Measurements from ENCODE around the gene EMSY. TPM values are rescaled to one million over a fixed set of nuclear protein-coding genes. Genes with fewer than 3 reads are reported as not detected.

The EMSY gene
- total and polyA plus RNA-seq, 5 donors from 2014 or later, result 18.2 to 43.4 (median 19.8) TPM

- Mint-ChIP-seq H3K9me3 (peaks cover 0 to 4% (median 0%) of the 10 kb centered on the region in 7 donors), H3K4me3 (peak overlapping the region in 2 of 4 donors; percentile 72 to 87), H3K36me3 (peaks cover 4% of the 10 kb centered on the region), H3K27ac (peak overlapping the region in 2 of 3 donors; percentile 13 to 16), H3K4me1 (peaks cover 6 to 25% (median 22%) of the 10 kb centered on the region in 4 donors), H3K27me3 (peaks cover 4% of the 10 kb centered on the region)
- H3K36me3 ChIP-seq (ENCODE audit: control insufficient read depth, insufficient read depth, low read length), result no peaks in the 10 kb centered on the region
- H3K27me3 ChIP-seq (ENCODE audit: control insufficient read depth, insufficient read depth, low read length), result no peaks in the 10 kb centered on the region
- H3K9me3 ChIP-seq (ENCODE audit: control insufficient read depth in 2 of 2, low read length in 2 of 2), result no peaks in the 10 kb centered on the region
- peak overlapping the region; percentile 10 for H3K4me3 ChIP-seq (ENCODE audit: low read depth, low read length)
- DNase-seq (no peak), ATAC-seq (ENCODE audit: low read depth in 2 of 2) (no peak)
- H3K27ac ChIP-seq (ENCODE audit: insufficient read depth, low read length, poor library complexity, severe bottlenecking), result no peak overlapping the region
- no peaks in the 10 kb centered on the region for H3K4me1 ChIP-seq (ENCODE audit: control insufficient read depth, insufficient read depth, low read length, poor library complexity, severe bottlenecking)
Observed at GRCh38 chr11:76574406-76574805, 129.6 kb downstream of the EMSY start.

- H3K9me3 Mint-ChIP-seq, result peaks cover 0 to 4% (median 0%) of the 10 kb centered on the region in 7 donors
- Histone ChIP-seq H3K9me3 (ENCODE audit: control insufficient read depth in 2 of 2, low read length in 2 of 2) (no peaks in the 10 kb centered on the region), H3K36me3 (ENCODE audit: control insufficient read depth, insufficient read depth, low read length) (no peaks in the 10 kb centered on the region), H3K27ac (ENCODE audit: insufficient read depth, low read length, poor library complexity, severe bottlenecking) (no peak overlapping the region), H3K4me1 (ENCODE audit: control insufficient read depth, insufficient read depth, low read length, poor library complexity, severe bottlenecking) (no peaks in the 10 kb centered on the region), H3K27me3 (ENCODE audit: control insufficient read depth, insufficient read depth, low read length) (no peaks in the 10 kb centered on the region), H3K4me3 (ENCODE audit: low read depth, low read length) (no peak overlapping the region)
- no peak overlapping the region for H3K4me3 Mint-ChIP-seq
- ATAC-seq (ENCODE audit: low read depth in 2 of 2) (no peak), DNase-seq (no peak)
- H3K27me3 Mint-ChIP-seq, result peaks cover 4% of the 10 kb centered on the region
- peak overlapping the region in 1 of 3 donors; percentile 13 for H3K27ac Mint-ChIP-seq
- peaks cover 6 to 25% (median 22%) of the 10 kb centered on the region in 4 donors for H3K4me1 Mint-ChIP-seq
- H3K36me3 Mint-ChIP-seq, result peaks cover 4% of the 10 kb centered on the region
Observed at GRCh38 chr11:76574879-76575278, 130.1 kb downstream of the EMSY start.

- Histone ChIP-seq H3K36me3 (ENCODE audit: control insufficient read depth, insufficient read depth, low read length) (no peaks in the 10 kb centered on the region), H3K4me1 (ENCODE audit: control insufficient read depth, insufficient read depth, low read length, poor library complexity, severe bottlenecking) (no peaks in the 10 kb centered on the region), H3K4me3 (ENCODE audit: low read depth, low read length) (no peak overlapping the region), H3K9me3 (ENCODE audit: control insufficient read depth in 2 of 2, low read length in 2 of 2) (no peaks in the 10 kb centered on the region), H3K27me3 (ENCODE audit: control insufficient read depth, insufficient read depth, low read length) (no peaks in the 10 kb centered on the region), H3K27ac (ENCODE audit: insufficient read depth, low read length, poor library complexity, severe bottlenecking) (no peak overlapping the region)
- peak overlapping the region; percentile 9 to 59 (median 52) for H3K27ac Mint-ChIP-seq
- ATAC-seq (ENCODE audit: low read depth in 2 of 2) (no peak), DNase-seq (no peak)
- H3K36me3 Mint-ChIP-seq, result peaks cover 4% of the 10 kb centered on the region
- no peak overlapping the region for H3K4me3 Mint-ChIP-seq
- peaks cover 0 to 2% (median 0%) of the 10 kb centered on the region in 7 donors for H3K9me3 Mint-ChIP-seq
- peaks cover 4% of the 10 kb centered on the region for H3K27me3 Mint-ChIP-seq
- peaks cover 2 to 21% (median 14%) of the 10 kb centered on the region in 4 donors for H3K4me1 Mint-ChIP-seq
Observed at GRCh38 chr11:76577226-76577920, 132.6 kb downstream of the EMSY start.

GRCh38 chr11:76577921-76578653 lies 133.3 kb downstream of the EMSY start:
- DNase-seq (no peak), ATAC-seq (ENCODE audit: low read depth in 2 of 2) (no peak)
- Mint-ChIP-seq H3K4me1 (peaks cover under 1 to 17% (median 10%) of the 10 kb centered on the region in 4 donors), H3K9me3 (peaks cover 0 to 2% (median 0%) of the 10 kb centered on the region in 7 donors), H3K4me3 (no peak overlapping the region), H3K27me3 (no peaks in the 10 kb centered on the region), H3K36me3 (peaks cover 4% of the 10 kb centered on the region), H3K27ac (no peak overlapping the region)
- Histone ChIP-seq H3K27ac (ENCODE audit: insufficient read depth, low read length, poor library complexity, severe bottlenecking) (no peak overlapping the region), H3K27me3 (ENCODE audit: control insufficient read depth, insufficient read depth, low read length) (no peaks in the 10 kb centered on the region), H3K36me3 (ENCODE audit: control insufficient read depth, insufficient read depth, low read length) (no peaks in the 10 kb centered on the region), H3K9me3 (ENCODE audit: control insufficient read depth in 2 of 2, low read length in 2 of 2) (no peaks in the 10 kb centered on the region), H3K4me1 (ENCODE audit: control insufficient read depth, insufficient read depth, low read length, poor library complexity, severe bottlenecking) (no peaks in the 10 kb centered on the region), H3K4me3 (ENCODE audit: low read depth, low read length) (no peak overlapping the region)

- Histone ChIP-seq H3K4me1 (ENCODE audit: control insufficient read depth, insufficient read depth, low read length, poor library complexity, severe bottlenecking) (no peaks in the 10 kb centered on the region), H3K9me3 (ENCODE audit: control insufficient read depth in 2 of 2, low read length in 2 of 2) (no peaks in the 10 kb centered on the region), H3K36me3 (ENCODE audit: control insufficient read depth, insufficient read depth, low read length) (no peaks in the 10 kb centered on the region), H3K4me3 (ENCODE audit: low read depth, low read length) (no peak overlapping the region), H3K27ac (ENCODE audit: insufficient read depth, low read length, poor library complexity, severe bottlenecking) (no peak overlapping the region), H3K27me3 (ENCODE audit: control insufficient read depth, insufficient read depth, low read length) (no peaks in the 10 kb centered on the region)
- no peak overlapping the region for H3K27ac Mint-ChIP-seq
- no peaks in the 10 kb centered on the region for H3K27me3 Mint-ChIP-seq
- peaks cover 0 to 2% (median 0%) of the 10 kb centered on the region in 7 donors for H3K9me3 Mint-ChIP-seq
- no peak overlapping the region for H3K4me3 Mint-ChIP-seq
- DNase-seq (no peak), ATAC-seq (ENCODE audit: low read depth in 2 of 2) (no peak)
- peaks cover 0 to 11% (median 5%) of the 10 kb centered on the region in 4 donors for H3K4me1 Mint-ChIP-seq
- peaks cover 4% of the 10 kb centered on the region for H3K36me3 Mint-ChIP-seq
Observed at GRCh38 chr11:76578654-76579055, 133.8 kb downstream of the EMSY start.

- H3K4me1 ChIP-seq (ENCODE audit: control insufficient read depth, insufficient read depth, low read length, poor library complexity, severe bottlenecking), result no peaks in the 10 kb centered on the region
- peaks cover 0 to 2% (median 0%) of the 10 kb centered on the region in 7 donors for H3K9me3 Mint-ChIP-seq
- DNase-seq, result no peak
- no peaks in the 10 kb centered on the region for H3K36me3 ChIP-seq (ENCODE audit: control insufficient read depth, insufficient read depth, low read length)
- H3K4me3 ChIP-seq (ENCODE audit: low read depth, low read length), result no peak overlapping the region
- H3K36me3 Mint-ChIP-seq, result peaks cover 4% of the 10 kb centered on the region
- H3K4me3 Mint-ChIP-seq, result no peak overlapping the region
- no peak overlapping the region for H3K27ac Mint-ChIP-seq
- peaks cover 0 to 7% (median under 1%) of the 10 kb centered on the region in 4 donors for H3K4me1 Mint-ChIP-seq
- H3K27me3 ChIP-seq (ENCODE audit: control insufficient read depth, insufficient read depth, low read length), result no peaks in the 10 kb centered on the region
- no peaks in the 10 kb centered on the region for H3K27me3 Mint-ChIP-seq
- no peak overlapping the region for H3K27ac ChIP-seq (ENCODE audit: insufficient read depth, low read length, poor library complexity, severe bottlenecking)
- no peaks in the 10 kb centered on the region for H3K9me3 ChIP-seq (ENCODE audit: control insufficient read depth in 2 of 2, low read length in 2 of 2)
- no peak for ATAC-seq (ENCODE audit: low read depth in 2 of 2)
Observed at GRCh38 chr11:76579056-76579751, 134.4 kb downstream of the EMSY start.

GRCh38 chr11:76579752-76580151 lies 134.9 kb downstream of the EMSY start:
- Mint-ChIP-seq H3K4me1 (peaks cover 0 to 2% (median 0%) of the 10 kb centered on the region in 4 donors), H3K4me3 (no peak overlapping the region), H3K9me3 (peaks cover 0 to 2% (median 0%) of the 10 kb centered on the region in 7 donors), H3K36me3 (peaks cover 4% of the 10 kb centered on the region), H3K27me3 (no peaks in the 10 kb centered on the region), H3K27ac (no peak overlapping the region)
- Histone ChIP-seq H3K9me3 (ENCODE audit: control insufficient read depth in 2 of 2, low read length in 2 of 2) (no peaks in the 10 kb centered on the region), H3K27ac (ENCODE audit: insufficient read depth, low read length, poor library complexity, severe bottlenecking) (no peak overlapping the region), H3K4me1 (ENCODE audit: control insufficient read depth, insufficient read depth, low read length, poor library complexity, severe bottlenecking) (no peaks in the 10 kb centered on the region), H3K36me3 (ENCODE audit: control insufficient read depth, insufficient read depth, low read length) (no peaks in the 10 kb centered on the region), H3K27me3 (ENCODE audit: control insufficient read depth, insufficient read depth, low read length) (no peaks in the 10 kb centered on the region), H3K4me3 (ENCODE audit: low read depth, low read length) (no peak overlapping the region)
- DNase-seq (no peak), ATAC-seq (ENCODE audit: low read depth in 2 of 2) (no peak)
